OCI-LY1 (cell line): ENCODE measurements around the gene FRAS1.

Experiments used
- H2AFZ ChIP-seq: fragments of 200-600 bp; sonication (generic), shearing (Covaris generic); 2 replicates; pipeline ENCODE4 v1.6.0; 2014; ENCODE audit warnings: antibody characterized with exemption, mild to moderate bottlenecking, low read length
- H3F3A ChIP-seq: fragments of 200-600 bp; sonication (generic), shearing (Covaris generic); 2 replicates; pipeline ENCODE4 v1.6.0; 2014; ENCODE audit warnings: mild to moderate bottlenecking, antibody characterized with exemption, low read length, moderate library complexity; ENCODE audit not compliant: insufficient read depth
- H3K27ac ChIP-seq: fragments of 200-600 bp; sonication (generic); 2 replicates; pipeline ENCODE4 v1.5.1; 2014; ENCODE audit warnings: low read length, mixed run types, mild to moderate bottlenecking, low read depth; ENCODE audit not compliant: poor library complexity, severe bottlenecking
- H3K27me3 ChIP-seq: fragments of 200-600 bp; sonication (generic); 2 replicates; pipeline ENCODE4 v1.6.0; 2014; ENCODE audit warnings: antibody characterized with exemption, mild to moderate bottlenecking, low read length, moderate library complexity; ENCODE audit not compliant: insufficient read depth
- H3K36me3 ChIP-seq: fragments of 200-600 bp; sonication (generic); 2 replicates; pipeline ENCODE4 v1.6.1; 2014; ENCODE audit warnings: mild to moderate bottlenecking, antibody characterized with exemption, low read length, moderate library complexity, mixed read lengths; ENCODE audit not compliant: insufficient read depth
- H3K4me1 ChIP-seq: fragments of 200-600 bp; sonication (generic); 2 replicates; pipeline ENCODE4 v1.5.1; 2014; ENCODE audit warnings: mild to moderate bottlenecking, low read length, moderate library complexity; ENCODE audit not compliant: insufficient read depth, severe bottlenecking
- H3K4me2 ChIP-seq: fragments of 200-600 bp; sonication (generic), shearing (Covaris generic); 2 replicates; pipeline ENCODE4 v1.6.1; 2014; ENCODE audit warnings: low read length
- H3K4me3 ChIP-seq: fragments of 200-600 bp; sonication (generic); 2 replicates; pipeline ENCODE4 v1.5.1; 2014; ENCODE audit warnings: low read length, low read depth, mild to moderate bottlenecking, mixed read lengths; ENCODE audit not compliant: poor library complexity, severe bottlenecking
- H3K79me2 ChIP-seq: fragments of 200-600 bp; shearing (Covaris generic); 2 replicates; pipeline ENCODE4 v1.6.1; 2016; ENCODE audit warnings: mixed run types, low read length, mixed read lengths; ENCODE audit not compliant: insufficient read depth
- H3K9ac ChIP-seq: fragments of 200-600 bp; sonication (generic), shearing (Covaris generic); 2 replicates; pipeline ENCODE4 v1.6.1; 2014; ENCODE audit warnings: mild to moderate bottlenecking, low read length, mixed read lengths
- H3K9me2 ChIP-seq: fragments of 200-600 bp; sonication (generic), shearing (Covaris generic); 2 replicates; pipeline ENCODE4 v1.6.1; 2014; ENCODE audit warnings: low read depth, mild to moderate bottlenecking, low read length, mixed read lengths
- H3K9me3 ChIP-seq: fragments of 200-600 bp; shearing (Covaris generic); 2 replicates; pipeline ENCODE4 v1.6.1; 2014; ENCODE audit warnings: low read length, mixed read lengths
- H4K20me1 ChIP-seq: fragments of 200-600 bp; sonication (generic), shearing (Covaris generic); 2 replicates; pipeline ENCODE4 v1.6.0; 2016; ENCODE audit warnings: mild to moderate bottlenecking, low read length; ENCODE audit not compliant: insufficient read depth
- CTCF ChIP-seq: fragments of 200-600 bp; sonication (generic), shearing (Covaris generic); IDR thresholded peaks from 2 replicates; pipeline ENCODE4 v1.5.1; 2017; ENCODE audit warnings: mild to moderate bottlenecking, antibody characterized with exemption, low read length, moderate library complexity, mixed read lengths
- EZH2 ChIP-seq: fragments of 200-600 bp; sonication (generic), shearing (Covaris generic); IDR thresholded peaks from 2 replicates; pipeline ENCODE4 v1.8.0; 2017; ENCODE audit warnings: borderline replicate concordance, mixed run types, mild to moderate bottlenecking, antibody characterized with exemption, low read length, moderate library complexity, mixed read lengths

FRAS1 gene

GRCh38 chr4:78441756-78442155 is 384.6 kb downstream of the FRAS1 start:
- H3K9ac ChIP-seq: no peak overlapping the region
- H3K4me3 ChIP-seq: no peak overlapping the region
- H3K9me3 ChIP-seq: no peaks in the 10 kb centered on the region
- no peak overlapping the region for H3K27ac ChIP-seq
- no peak for TF ChIP-seq CTCF
- no peak for TF ChIP-seq EZH2
- no peak overlapping the region for H3K4me2 ChIP-seq
- H3K36me3 ChIP-seq: no peaks in the 10 kb centered on the region
- H3K27me3 ChIP-seq: no peaks in the 10 kb centered on the region
- H3K79me2 ChIP-seq: no peaks in the 10 kb centered on the region
- no peaks in the 10 kb centered on the region for H4K20me1 ChIP-seq
- no peaks in the 10 kb centered on the region for H3K4me1 ChIP-seq
- H3K9me2 ChIP-seq: no peaks in the 10 kb centered on the region
- no peak overlapping the region for H2AFZ ChIP-seq
- H3F3A ChIP-seq: no peaks in the 10 kb centered on the region

- Histone ChIP-seq H3K9me2 (no peaks in the 10 kb centered on the region), H3K4me1 (no peaks in the 10 kb centered on the region), H3K27me3 (no peaks in the 10 kb centered on the region; the same call in 1 of the 2 replicates), H3K79me2 (no peaks in the 10 kb centered on the region), H3K27ac (no peak overlapping the region), H3K9me3 (no peaks in the 10 kb centered on the region), H3K4me3 (no peak overlapping the region), H3K9ac (no peak overlapping the region), H3F3A (no peaks in the 10 kb centered on the region), H2AFZ (no peak overlapping the region), H3K4me2 (no peak overlapping the region), H3K36me3 (no peaks in the 10 kb centered on the region), H4K20me1 (no peaks in the 10 kb centered on the region)
- no peak for TF ChIP-seq EZH2
- no peak for TF ChIP-seq CTCF
These were observed 389.5 kb downstream of the FRAS1 start for GRCh38 chr4:78446619-78447018.

GRCh38 chr4:78451407-78451806 is 394.3 kb downstream of the FRAS1 start:
- TF ChIP-seq EZH2 (no peak), CTCF (no peak)
- no peaks in the 10 kb centered on the region for H3K9me2 ChIP-seq
- H3K79me2 ChIP-seq: no peaks in the 10 kb centered on the region
- no peak overlapping the region for H3K4me2 ChIP-seq
- no peaks in the 10 kb centered on the region for H4K20me1 ChIP-seq
- no peaks in the 10 kb centered on the region for H3F3A ChIP-seq
- H3K36me3 ChIP-seq: no peaks in the 10 kb centered on the region
- H3K27ac ChIP-seq: no peak overlapping the region
- no peaks in the 10 kb centered on the region; the same call in 1 of the 2 replicates for H3K27me3 ChIP-seq
- H3K9ac ChIP-seq: no peak overlapping the region
- H3K9me3 ChIP-seq: no peaks in the 10 kb centered on the region
- H2AFZ ChIP-seq: no peak overlapping the region
- no peak overlapping the region for H3K4me3 ChIP-seq
- H3K4me1 ChIP-seq: no peaks in the 10 kb centered on the region
